Activated CD4-positive, alpha-beta T cell treated with anti-CD3 and anti-CD28 coated beads for 36 hours (primary cell): Measurements from ENCODE around the gene SYNE1. TPM values are rescaled to one million over a fixed set of nuclear protein-coding genes. Genes with fewer than 3 reads are reported as not detected.

Experiments used
- ATAC-seq: fragments of 200-7000 bp; cut with Tn5 transposase; one replicate; pipeline ENCODE4 v1.10.0; 2021; ENCODE audit warnings: mild to moderate bottlenecking, moderate library complexity
- CTCF ChIA-PET: fragments of 350-600 bp; sonication (Branson Sonifier 250); formaldehyde crosslinking; loops from one replicate; lab custom pipeline; 2021; ENCODE audit warnings: antibody characterized with exemption; lab: Charles Lee
- POLR2A ChIA-PET: fragments of 350-600 bp; sonication (Branson Sonifier 250); formaldehyde crosslinking; loops from one replicate; lab custom pipeline; 2021; ENCODE audit warnings: antibody characterized with exemption, inconsistent platforms; lab: Charles Lee
- DNase-seq: peaks from one replicate; pipeline ENCODE4 v3.0.0-alpha.2; 2020
- H3K27ac Mint-ChIP-seq: one replicate; pipeline ENCODE4 v1.8.0; 2021; ENCODE audit warnings: mixed read lengths
- H3K27me3 Mint-ChIP-seq: one replicate; pipeline ENCODE4 v1.8.0; 2021; ENCODE audit warnings: mixed read lengths
- H3K36me3 Mint-ChIP-seq: one replicate; pipeline ENCODE4 v1.8.0; 2021; ENCODE audit warnings: low read depth, mixed read lengths
- H3K4me1 Mint-ChIP-seq: one replicate; pipeline ENCODE4 v1.8.0; 2021; ENCODE audit warnings: mixed read lengths
- H3K4me3 Mint-ChIP-seq: one replicate; pipeline ENCODE4 v1.8.0; 2021; ENCODE audit warnings: mild to moderate bottlenecking, moderate library complexity, mixed read lengths
- H3K9me3 Mint-ChIP-seq: one replicate; pipeline ENCODE4 v1.8.0; 2021; ENCODE audit warnings: low read depth, mixed read lengths
- intact Hi-C, 2 experiments: fragments of 100-400 bp; cut with DNase I in 1 of 2; cut with micrococcal nuclease in 1 of 2; formaldehyde crosslinking; loops; one replicate each; pipeline versions ENCODE4 v1.14.2 to v1.15.1; 2022 to 2024; cut with DNase I, micrococcal nuclease
- total RNA-seq, 2 experiments: library from RNA; stranded (reverse); gene quantifications; one replicate each; pipeline ENCODE4 v1.2.3, GENCODE V29; 2021

The SYNE1 gene
- total RNA-seq, 2 experiments from 2014 or later: 20.8 to 21.9 TPM

- peak; percentile 94 for ATAC-seq
- intact Hi-C loops: loop anchor here (1.0 to 5.0 kb wide), 8 partner anchors 10 to 811 kb away; partner anchors contain the start of gene FBXO5 (in 1 of the 2)
- H3K4me3 Mint-ChIP-seq: peak overlapping the region; percentile 53
- peaks cover 51% of the 10 kb centered on the region for H3K4me1 Mint-ChIP-seq
- ChIA-PET CTCF (interaction anchor here (0.8 to 1.3 kb wide), 3 partner anchors 11 to 14 kb away, joined by 4 to 5 read pairs (median 4); no protein-coding TSS in a partner anchor), POLR2A (interaction anchor here (0.6 to 1.8 kb wide), 7 partner anchors 9 to 223 kb away, joined by 3 to 18 read pairs (median 4); no protein-coding TSS in a partner anchor)
- no peaks in the 10 kb centered on the region for H3K27me3 Mint-ChIP-seq
- peak overlapping the region; percentile 96 for H3K27ac Mint-ChIP-seq
- peaks cover 49% of the 10 kb centered on the region for H3K36me3 Mint-ChIP-seq
- peaks cover 2% of the 10 kb centered on the region for H3K9me3 Mint-ChIP-seq
- peak; percentile 80 for DNase-seq
Observed at GRCh38 chr6:152170702-152171667, 466.2 kb downstream of the SYNE1 start.

- intact Hi-C loops: loop anchor here (1.0 to 5.0 kb wide), 4 partner anchors 9 to 812 kb away; partner anchors contain the start of gene FBXO5 (in 1 of the 2)
- H3K27me3 Mint-ChIP-seq: no peaks in the 10 kb centered on the region
- peak overlapping the region; percentile 96 for H3K27ac Mint-ChIP-seq
- DNase-seq: peak; percentile 13
- H3K36me3 Mint-ChIP-seq: peaks cover 45% of the 10 kb centered on the region
- H3K4me3 Mint-ChIP-seq: peak overlapping the region; percentile 53
- POLR2A ChIA-PET: interaction anchor here (0.6 to 1.8 kb wide), 5 partner anchors 9 to 223 kb away, joined by 3 to 18 read pairs (median 4); no protein-coding TSS in a partner anchor
- peaks cover 51% of the 10 kb centered on the region for H3K4me1 Mint-ChIP-seq
- H3K9me3 Mint-ChIP-seq: peaks cover 2% of the 10 kb centered on the region
- CTCF ChIA-PET: interaction anchor here (0.9 to 1.3 kb wide), 2 partner anchors 12 to 14 kb away, joined by 4 to 5 read pairs; no protein-coding TSS in a partner anchor
- ATAC-seq: no peak
Observed at GRCh38 chr6:152170313-152170701, 466.9 kb downstream of the SYNE1 start.

DNA sequence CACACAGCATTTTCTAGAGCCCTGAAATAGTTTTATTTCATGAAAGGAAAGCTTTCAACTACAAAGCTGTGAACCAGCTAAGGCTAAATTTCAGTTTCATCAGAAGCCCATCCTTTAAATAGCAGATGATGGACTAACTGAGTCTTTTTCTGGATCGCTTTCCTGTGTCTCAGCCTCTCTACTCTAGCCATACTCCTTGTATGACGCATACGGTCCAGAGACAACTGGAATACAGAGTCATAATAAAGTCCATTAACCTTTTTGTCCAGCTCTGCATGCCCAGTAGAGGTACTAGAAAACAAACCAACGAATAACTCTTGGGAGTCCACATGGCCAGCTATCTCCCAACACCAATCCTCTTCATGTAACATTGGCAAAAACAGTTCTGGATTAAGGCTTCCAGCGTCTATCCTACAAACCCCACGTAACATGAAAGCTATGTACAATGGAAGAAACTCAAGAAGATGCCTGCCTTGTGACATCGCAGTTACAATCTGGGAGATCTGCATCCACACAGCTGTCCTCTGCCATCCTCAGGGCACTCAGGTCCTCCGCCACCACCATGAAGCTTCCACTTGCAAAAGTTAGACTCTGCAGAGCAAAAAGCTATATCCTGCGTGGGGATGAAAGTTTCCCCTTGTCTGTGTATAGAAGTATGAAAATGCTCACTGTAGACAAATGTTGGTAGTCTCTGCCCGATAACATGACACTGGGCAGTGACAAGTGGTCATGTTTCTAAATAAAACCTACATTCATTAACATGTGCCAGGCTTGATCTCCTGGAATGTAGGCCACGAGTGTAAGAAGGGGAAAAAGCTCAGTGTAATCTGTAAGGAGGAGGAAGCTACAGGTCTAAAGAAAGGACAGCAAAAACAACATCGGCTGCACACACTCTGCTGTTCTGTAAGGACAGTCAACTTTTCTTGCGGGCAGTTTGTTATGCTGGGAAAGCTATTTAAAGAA is 469.2 kb downstream of the SYNE1 start:
- no peak for ATAC-seq
- no peak for DNase-seq
- ChIA-PET CTCF (interaction anchor here (0.9 to 1.6 kb wide), 2 partner anchors 15 to 17 kb away, joined by 3 to 11 read pairs; no protein-coding TSS in a partner anchor), POLR2A (interaction anchor here (0.6 kb wide), 1 partner anchor 197 kb away, joined by 3 read pairs; no protein-coding TSS in a partner anchor)
- H3K9me3 Mint-ChIP-seq: peaks cover 2% of the 10 kb centered on the region
- H3K27ac Mint-ChIP-seq: no peak overlapping the region
- intact Hi-C loops: no loop called here
- no peaks in the 10 kb centered on the region for H3K27me3 Mint-ChIP-seq
- H3K36me3 Mint-ChIP-seq: peaks cover 43% of the 10 kb centered on the region
- peaks cover 41% of the 10 kb centered on the region for H3K4me1 Mint-ChIP-seq
- no peak overlapping the region for H3K4me3 Mint-ChIP-seq

GRCh38 chr6:152166897-152167296 is 470.3 kb downstream of the SYNE1 start:
- H3K9me3 Mint-ChIP-seq: peaks cover 2% of the 10 kb centered on the region
- H3K36me3 Mint-ChIP-seq: peaks cover 41% of the 10 kb centered on the region
- DNase-seq: no peak
- intact Hi-C loops: no loop called here
- ChIA-PET CTCF (interaction anchor here (0.9 to 1.6 kb wide), 2 partner anchors 14 to 18 kb away, joined by 3 to 11 read pairs; no protein-coding TSS in a partner anchor), POLR2A (no interaction called here)
- H3K27me3 Mint-ChIP-seq: no peaks in the 10 kb centered on the region
- H3K4me1 Mint-ChIP-seq: peaks cover 39% of the 10 kb centered on the region
- H3K4me3 Mint-ChIP-seq: no peak overlapping the region
- H3K27ac Mint-ChIP-seq: no peak overlapping the region
- no peak for ATAC-seq

GRCh38 chr6:152166497-152166896 is 470.7 kb downstream of the SYNE1 start:
- intact Hi-C loops: no loop called here
- CTCF ChIA-PET: interaction anchor here (1.0 to 1.6 kb wide), 2 partner anchors 19 to 39 kb away, joined by 3 read pairs; no protein-coding TSS in a partner anchor
- H3K36me3 Mint-ChIP-seq: peaks cover 44% of the 10 kb centered on the region

GRCh38 chr6:152164957-152165356 is 472.2 kb downstream of the SYNE1 start:
- Mint-ChIP-seq H3K9me3 (no peaks in the 10 kb centered on the region), H3K27ac (no peak overlapping the region), H3K27me3 (no peaks in the 10 kb centered on the region), H3K36me3 (peaks cover 31% of the 10 kb centered on the region), H3K4me1 (peaks cover 40% of the 10 kb centered on the region), H3K4me3 (no peak overlapping the region)
- CTCF ChIA-PET: interaction anchor here (1.6 kb wide), 1 partner anchor 41 kb away, joined by 3 read pairs; no protein-coding TSS in a partner anchor
- DNase-seq (peak; percentile 11), ATAC-seq (no peak)
- POLR2A ChIA-PET: no interaction called here
- intact Hi-C loops: no loop called here

More at GRCh38 chr6:152166497-152166896, 470.7 kb downstream of the SYNE1 start:
- Mint-ChIP-seq H3K9me3 (peaks cover 2% of the 10 kb centered on the region), H3K27ac (no peak overlapping the region), H3K4me1 (peaks cover 41% of the 10 kb centered on the region), H3K27me3 (no peaks in the 10 kb centered on the region), H3K4me3 (no peak overlapping the region)
- no peak for ATAC-seq
- POLR2A ChIA-PET: no interaction called here
- no peak for DNase-seq

DNA sequence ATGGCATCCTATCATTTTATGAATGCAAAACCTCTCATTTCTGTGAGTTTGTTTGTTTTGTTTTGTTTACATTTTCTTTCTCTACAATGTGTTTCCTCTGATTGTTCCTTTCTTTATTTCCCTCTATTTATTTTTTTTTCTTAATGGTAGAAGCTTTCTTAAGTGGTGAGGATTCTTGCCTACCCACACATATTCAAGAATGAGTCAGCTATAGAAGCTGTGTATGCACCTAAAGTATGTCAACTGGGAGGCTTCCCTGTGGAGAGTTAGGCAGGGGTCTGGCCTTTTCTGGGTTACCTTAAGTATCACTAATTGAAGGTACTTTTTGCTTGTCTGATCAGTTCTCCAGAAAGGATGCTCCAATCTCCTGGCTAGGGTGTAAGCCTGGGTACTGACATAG is 475.7 kb downstream of the SYNE1 start:
- Mint-ChIP-seq H3K4me1 (peaks cover 37% of the 10 kb centered on the region), H3K9me3 (no peaks in the 10 kb centered on the region), H3K27me3 (no peaks in the 10 kb centered on the region), H3K27ac (peak overlapping the region; percentile 73), H3K36me3 (peaks cover 29% of the 10 kb centered on the region), H3K4me3 (no peak overlapping the region)
- peak; percentile 70 for ATAC-seq
- ChIA-PET POLR2A (interaction anchor here (0.6 to 1.4 kb wide), 2 partner anchors 9 to 448 kb away, joined by 3 read pairs; no protein-coding TSS in a partner anchor), CTCF (no interaction called here)
- DNase-seq: peak; percentile 20
- intact Hi-C loops: loop anchor here in 1 of 2 experiments (1.0 kb wide), 1 partner anchor 9 kb away; no protein-coding TSS in a partner anchor

GRCh38 chr6:152160346-152160745 is 476.8 kb downstream of the SYNE1 start:
- Mint-ChIP-seq H3K27me3 (no peaks in the 10 kb centered on the region), H3K4me1 (peaks cover 33% of the 10 kb centered on the region), H3K9me3 (no peaks in the 10 kb centered on the region), H3K36me3 (peaks cover 33% of the 10 kb centered on the region), H3K27ac (peak overlapping the region; percentile 93), H3K4me3 (no peak overlapping the region)
- DNase-seq (peak; percentile 72), ATAC-seq (peak; percentile 93)
- intact Hi-C loops: loop anchor here in 1 of 2 experiments (1.0 kb wide), 1 partner anchor 11 kb away; no protein-coding TSS in a partner anchor
- ChIA-PET CTCF (interaction anchor here (1.0 to 1.7 kb wide), 3 partner anchors 9 to 47 kb away, joined by 4 to 7 read pairs (median 5); no protein-coding TSS in a partner anchor), POLR2A (interaction anchor here (1.2 kb wide), 1 partner anchor 11 kb away, joined by 4 read pairs; no protein-coding TSS in a partner anchor)

DNA sequence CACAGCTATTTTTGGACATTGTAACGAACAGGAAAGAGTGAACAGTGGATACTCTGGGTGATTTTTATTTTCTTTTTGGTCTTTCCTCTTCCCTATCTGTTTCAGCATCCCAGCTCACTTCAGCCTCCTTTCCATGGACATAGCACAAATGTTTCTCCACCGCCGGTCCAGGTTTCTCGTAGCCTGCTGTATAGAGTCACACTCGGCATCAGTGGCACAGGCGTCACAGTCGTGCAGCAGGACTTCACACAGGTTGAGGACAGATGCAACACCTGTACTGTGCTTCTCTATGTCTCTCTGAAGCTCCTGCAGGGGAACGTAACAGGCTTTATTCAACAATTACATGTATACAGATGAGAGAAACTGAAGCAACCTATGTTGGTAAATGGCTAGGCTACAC is 481.4 kb downstream of the SYNE1 start:
- no peaks in the 10 kb centered on the region for H3K27me3 Mint-ChIP-seq
- ATAC-seq (no peak), DNase-seq (no peak)
- no peaks in the 10 kb centered on the region for H3K9me3 Mint-ChIP-seq
- H3K36me3 Mint-ChIP-seq: peaks cover 21% of the 10 kb centered on the region
- POLR2A ChIA-PET: no interaction called here
- no peak overlapping the region for H3K4me3 Mint-ChIP-seq
- intact Hi-C loops: no loop called here
- peak overlapping the region; percentile 78 for H3K27ac Mint-ChIP-seq
- CTCF ChIA-PET: interaction anchor here (0.6 kb wide), 1 partner anchor 14 kb away, joined by 3 read pairs; no protein-coding TSS in a partner anchor
- H3K4me1 Mint-ChIP-seq: peaks cover 16% of the 10 kb centered on the region
